NCI-H2107 treated with DMSO at 0.1 percent for 48 hours (cell line): ENCODE results near the gene SIRT3.

ENCODE experiments used
- DNase-seq: peaks from one replicate; lab custom pipeline; 2025; ENCODE audit not compliant: unreplicated experiment; lab: John Stamatoyannopoulos, UW

The SIRT3 gene

DNA sequence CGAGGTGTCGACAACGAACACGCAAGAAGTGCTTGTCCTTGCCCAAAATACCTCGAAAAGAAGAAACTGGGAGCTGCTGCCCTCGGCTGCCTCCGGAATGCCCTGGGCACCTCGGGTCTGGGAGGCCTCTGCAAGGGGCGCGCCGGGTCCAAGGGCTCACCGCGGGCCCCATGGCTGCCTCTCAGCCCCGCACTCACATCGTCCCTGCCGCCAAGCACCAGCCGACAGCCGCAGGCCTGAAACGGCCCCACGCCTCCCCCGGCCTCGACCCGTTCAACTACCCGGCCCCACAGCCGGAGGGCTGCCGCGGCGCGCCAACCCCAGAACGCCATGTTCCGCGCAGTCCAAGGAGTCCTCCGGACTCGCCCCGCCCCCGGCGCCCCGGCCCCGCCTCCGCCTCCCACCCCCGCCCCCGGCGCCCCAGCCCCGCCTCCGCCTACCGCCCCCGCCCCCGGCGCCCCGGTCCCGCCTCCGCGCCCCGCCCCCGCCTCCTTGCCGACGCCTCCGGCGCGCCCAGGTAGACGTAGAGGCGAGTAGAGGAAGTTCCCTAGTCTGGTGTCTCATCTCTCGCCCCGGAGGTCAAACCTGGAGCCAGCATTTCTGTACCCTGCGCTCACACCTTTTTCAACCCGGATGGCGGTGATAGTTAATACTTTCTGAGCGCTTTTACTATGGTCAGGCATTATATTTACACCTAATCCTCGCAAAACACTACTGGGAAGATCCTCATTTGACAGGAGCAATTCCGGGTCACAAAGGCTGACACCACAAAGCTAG, at the start of gene SIRT3:
SIRT3 (minus strand) TSS at position 346 of the 777 bp plus-strand sequence; CDS start at position 332, 14 bp downstream.
- DNase-seq: peak; percentile 59

DNA sequence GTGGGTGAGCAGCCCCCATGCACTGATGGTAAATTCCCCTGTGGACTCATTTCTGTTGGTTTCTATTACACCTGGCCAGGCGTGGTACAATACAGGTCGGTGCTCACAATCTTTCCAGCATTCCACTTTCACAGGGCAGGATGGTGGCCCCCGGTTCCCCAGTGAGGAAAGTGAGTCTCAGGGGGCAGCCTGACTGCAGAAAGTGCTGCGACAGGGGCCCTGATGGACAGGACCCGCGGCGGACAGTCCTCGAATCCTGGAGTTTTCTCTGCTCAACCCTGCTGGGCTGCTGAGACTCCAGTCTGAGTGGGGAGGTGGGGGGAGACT, 49.7 kb upstream of the SIRT3 start:
- DNase-seq: no peak

DNA sequence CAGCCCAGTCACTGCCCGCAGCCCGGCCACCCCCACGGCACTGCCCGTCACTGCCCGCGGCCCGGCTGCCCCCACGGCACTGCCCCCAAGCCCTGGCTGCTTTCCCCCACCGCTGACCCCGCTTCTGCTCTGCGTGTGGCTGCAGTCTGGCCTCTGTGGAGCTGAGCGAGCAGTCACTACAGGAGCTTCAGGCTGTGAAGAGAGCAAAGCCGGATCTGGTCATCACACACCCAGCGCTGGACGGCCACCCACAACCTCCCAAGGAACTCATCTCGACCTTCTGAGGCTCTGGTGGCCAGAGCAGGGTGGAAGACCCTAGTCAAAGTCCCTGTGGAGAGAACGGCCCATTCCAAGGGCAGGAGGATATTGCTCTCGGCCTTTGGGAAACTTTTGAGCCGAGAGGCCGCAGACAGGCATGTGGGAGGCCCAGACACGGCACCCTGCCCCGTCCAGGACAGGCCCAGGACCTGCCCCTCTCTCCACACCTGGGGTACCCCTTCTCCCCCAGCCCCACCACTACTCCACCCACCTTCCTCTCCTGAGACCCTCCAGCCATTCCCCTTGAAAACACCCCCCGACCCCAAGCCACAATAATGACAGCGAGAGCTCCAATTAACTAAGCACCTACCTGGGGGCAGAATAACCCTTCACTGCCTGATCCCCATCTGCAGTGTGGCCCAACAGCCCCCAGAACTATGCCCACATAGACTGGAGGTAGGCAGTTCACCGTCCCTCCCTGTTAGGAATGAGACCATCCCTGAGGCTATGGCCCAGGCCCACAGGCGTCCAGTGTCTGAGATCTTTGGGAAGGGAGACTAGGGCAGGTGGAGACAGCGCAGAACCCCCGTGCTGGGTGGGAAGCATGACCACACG, 49.1 kb upstream of the SIRT3 start:
- no peak for DNase-seq

DNA sequence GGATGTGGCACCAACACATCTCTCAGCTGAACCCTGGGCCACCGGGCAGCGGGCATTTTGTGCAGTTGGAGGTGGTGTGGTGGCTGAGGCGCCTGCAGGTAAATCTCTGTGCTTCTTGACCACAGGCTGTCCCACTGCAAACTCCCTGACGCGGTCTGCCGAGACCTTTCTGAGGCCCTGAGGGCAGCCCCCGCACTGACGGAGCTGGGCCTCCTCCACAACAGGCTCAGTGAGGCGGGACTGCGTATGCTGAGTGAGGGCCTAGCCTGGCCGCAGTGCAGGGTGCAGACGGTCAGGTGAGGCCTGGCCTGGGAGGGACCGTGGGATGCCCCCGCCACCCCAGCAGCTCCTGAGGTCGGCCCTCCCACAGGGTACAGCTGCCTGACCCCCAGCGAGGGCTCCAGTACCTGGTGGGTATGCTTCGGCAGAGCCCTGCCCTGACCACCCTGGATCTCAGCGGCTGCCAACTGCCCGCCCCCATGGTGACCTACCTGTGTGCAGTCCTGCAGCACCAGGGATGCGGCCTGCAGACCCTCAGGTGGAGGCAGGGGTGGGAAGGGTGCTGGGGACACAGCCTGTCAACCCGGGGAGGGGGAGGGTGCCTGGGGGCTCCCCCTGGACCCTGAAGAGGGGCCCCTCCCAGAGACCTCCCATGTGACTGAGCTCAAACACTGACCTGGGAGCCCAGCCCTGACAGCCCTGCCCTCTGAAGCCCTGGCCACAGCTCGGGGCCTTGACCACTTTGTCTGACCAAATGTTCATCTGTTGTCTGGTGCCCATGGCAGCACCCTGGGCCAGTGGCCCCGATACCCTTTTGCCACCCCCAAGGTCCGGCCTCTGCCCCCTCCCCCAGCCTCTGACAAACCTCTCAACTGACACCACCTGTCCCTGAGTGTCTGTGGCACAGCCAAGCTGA, 48.2 kb upstream of the SIRT3 start:
- no peak for DNase-seq

DNA sequence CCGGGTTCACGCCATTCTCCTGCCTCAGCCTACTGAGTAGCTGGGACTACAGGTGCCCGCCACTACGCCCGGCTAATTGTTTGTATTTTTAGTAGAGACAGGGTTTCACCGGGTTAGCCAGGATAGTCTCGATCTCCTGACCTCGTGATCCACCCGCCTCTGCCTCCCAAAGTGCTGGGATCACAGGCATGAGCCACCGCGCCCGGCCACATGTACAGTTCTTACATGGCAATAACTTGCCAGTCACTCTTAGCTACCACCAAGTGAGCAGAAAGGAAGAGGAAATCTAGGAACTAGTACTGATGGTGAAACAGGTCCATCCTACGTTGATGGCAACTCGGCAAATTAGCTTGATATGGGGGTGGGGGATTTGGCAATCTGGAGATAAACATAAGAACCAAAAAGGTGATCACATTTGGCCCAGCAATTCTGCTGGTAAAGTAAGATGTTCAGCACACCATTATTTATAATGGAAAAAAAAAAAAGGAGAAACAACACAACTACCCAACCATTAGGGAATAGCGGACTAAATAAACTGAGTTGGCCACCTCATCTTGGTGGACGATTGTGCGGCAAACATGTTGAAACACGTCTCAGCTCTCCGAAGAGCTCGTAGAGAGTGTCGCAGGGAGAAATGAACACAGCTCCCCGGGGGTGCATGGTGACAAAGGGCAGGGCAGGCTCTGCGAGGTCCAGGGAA, 47.4 kb upstream of the SIRT3 start:
- no peak for DNase-seq

DNA sequence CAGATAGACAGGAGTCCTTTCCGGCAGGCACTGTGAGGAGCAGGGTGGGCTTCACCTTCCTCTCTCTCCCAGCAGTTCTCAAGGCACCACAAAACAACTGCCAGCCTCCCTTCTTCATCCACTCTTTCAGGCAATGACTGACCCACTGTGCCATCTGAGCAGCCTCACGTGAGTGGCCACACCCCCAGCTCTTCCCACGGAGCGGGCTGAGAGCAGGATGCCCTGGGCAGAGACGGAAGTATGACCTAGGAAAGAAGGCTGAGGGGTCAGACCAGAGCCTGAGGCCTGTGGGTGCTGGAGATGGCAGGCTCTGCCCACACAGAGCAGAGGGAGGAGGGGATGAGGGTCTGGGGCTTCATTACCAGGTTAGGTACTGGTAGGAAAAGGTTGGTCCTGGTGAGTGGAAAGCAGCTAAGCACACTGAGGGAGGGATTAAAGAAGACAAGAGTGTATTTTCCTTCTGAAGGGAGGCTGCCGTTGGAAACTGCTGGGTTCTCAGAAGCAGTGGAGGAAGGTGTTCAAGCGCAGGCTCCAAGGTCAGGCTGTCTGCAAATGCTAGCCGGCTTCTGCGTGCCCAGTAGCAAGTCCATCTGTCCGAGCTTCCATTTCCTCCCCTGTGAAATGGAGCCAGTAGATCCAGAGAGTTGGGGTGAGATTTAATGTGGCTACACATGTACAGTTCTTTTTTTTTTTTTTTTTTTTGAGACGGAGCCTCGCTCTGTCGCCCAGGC, 46.7 kb upstream of the SIRT3 start:
- DNase-seq: no peak

DNA sequence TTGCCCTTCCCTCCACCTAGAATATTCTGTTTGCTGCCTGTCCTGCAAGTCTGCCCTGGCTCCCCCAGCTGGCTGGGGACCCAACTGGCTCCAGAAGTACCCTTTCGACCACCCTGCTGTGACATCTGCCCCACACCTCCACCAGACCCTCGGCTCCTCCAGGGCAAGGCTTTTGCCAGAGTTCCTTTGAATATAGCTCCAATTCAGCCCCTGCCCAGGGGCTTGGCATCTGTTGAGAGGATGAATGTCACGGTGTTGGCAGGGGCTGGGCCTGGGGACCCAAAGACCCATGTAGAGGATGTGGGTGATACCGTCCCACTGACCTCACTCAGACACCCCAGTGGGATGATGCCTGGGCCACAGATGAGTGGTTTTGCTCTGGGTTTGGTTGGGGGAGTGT, 46.0 kb upstream of the SIRT3 start:
- DNase-seq: no peak

DNA sequence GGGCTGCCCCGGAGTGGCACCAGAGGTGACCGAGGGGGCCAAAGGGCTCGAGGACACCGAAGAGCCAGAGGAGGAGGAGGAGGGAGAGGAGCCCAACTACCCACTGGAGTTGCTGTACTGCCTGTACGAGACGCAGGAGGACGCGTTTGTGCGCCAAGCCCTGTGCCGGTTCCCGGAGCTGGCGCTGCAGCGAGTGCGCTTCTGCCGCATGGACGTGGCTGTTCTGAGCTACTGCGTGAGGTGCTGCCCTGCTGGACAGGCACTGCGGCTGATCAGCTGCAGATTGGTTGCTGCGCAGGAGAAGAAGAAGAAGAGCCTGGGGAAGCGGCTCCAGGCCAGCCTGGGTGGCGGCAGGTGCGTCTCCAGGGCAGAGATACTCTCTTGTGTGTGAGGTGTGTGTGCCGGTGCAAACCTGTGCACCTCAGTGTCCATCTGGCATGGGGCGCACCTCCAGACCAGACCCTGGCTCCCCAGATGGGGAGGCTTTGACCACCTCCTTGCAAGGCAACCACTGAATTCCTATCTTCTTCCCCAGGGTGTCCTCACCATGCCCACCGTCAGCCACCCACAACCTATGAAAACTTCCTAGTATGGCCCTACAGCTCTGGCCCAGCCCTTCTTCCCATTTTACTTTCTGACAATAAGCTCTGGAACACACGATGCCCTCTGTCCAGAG, 45.5 kb upstream of the SIRT3 start:
- no peak for DNase-seq

DNA sequence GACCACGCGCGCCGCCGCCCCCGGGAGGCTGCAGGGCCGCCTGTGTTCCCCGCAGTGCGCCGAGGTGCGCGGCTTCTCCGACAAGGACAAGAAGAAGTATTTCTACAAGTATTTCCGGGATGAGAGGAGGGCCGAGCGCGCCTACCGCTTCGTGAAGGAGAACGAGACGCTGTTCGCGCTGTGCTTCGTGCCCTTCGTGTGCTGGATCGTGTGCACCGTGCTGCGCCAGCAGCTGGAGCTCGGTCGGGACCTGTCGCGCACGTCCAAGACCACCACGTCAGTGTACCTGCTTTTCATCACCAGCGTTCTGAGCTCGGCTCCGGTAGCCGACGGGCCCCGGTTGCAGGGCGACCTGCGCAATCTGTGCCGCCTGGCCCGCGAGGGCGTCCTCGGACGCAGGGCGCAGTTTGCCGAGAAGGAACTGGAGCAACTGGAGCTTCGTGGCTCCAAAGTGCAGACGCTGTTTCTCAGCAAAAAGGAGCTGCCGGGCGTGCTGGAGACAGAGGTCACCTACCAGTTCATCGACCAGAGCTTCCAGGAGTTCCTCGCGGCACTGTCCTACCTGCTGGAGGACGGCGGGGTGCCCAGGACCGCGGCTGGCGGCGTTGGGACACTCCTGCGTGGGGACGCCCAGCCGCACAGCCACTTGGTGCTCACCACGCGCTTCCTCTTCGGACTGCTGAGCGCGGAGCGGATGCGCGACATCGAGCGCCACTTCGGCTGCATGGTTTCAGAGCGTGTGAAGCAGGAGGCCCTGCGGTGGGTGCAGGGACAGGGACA, 44.8 kb upstream of the SIRT3 start:
- no peak for DNase-seq

DNA sequence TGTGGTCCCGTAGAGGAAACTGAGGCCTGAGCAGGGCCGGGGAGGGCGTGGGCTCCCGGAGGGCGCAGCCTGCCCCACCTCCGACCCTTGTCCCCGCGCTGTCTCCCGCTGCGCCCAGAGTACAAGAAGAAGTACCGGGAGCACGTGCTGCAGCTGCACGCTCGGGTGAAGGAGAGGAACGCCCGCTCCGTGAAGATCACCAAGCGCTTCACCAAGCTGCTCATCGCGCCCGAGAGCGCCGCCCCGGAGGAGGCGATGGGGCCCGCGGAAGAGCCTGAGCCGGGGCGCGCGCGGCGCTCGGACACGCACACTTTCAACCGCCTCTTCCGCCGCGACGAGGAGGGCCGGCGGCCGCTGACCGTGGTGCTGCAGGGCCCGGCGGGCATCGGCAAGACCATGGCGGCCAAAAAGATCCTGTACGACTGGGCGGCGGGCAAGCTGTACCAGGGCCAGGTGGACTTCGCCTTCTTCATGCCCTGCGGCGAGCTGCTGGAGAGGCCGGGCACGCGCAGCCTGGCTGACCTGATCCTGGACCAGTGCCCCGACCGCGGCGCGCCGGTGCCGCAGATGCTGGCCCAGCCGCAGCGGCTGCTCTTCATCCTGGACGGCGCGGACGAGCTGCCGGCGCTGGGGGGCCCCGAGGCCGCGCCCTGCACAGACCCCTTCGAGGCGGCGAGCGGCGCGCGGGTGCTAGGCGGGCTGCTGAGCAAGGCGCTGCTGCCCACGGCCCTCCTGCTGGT, 44.0 kb upstream of the SIRT3 start:
- no peak for DNase-seq

DNA sequence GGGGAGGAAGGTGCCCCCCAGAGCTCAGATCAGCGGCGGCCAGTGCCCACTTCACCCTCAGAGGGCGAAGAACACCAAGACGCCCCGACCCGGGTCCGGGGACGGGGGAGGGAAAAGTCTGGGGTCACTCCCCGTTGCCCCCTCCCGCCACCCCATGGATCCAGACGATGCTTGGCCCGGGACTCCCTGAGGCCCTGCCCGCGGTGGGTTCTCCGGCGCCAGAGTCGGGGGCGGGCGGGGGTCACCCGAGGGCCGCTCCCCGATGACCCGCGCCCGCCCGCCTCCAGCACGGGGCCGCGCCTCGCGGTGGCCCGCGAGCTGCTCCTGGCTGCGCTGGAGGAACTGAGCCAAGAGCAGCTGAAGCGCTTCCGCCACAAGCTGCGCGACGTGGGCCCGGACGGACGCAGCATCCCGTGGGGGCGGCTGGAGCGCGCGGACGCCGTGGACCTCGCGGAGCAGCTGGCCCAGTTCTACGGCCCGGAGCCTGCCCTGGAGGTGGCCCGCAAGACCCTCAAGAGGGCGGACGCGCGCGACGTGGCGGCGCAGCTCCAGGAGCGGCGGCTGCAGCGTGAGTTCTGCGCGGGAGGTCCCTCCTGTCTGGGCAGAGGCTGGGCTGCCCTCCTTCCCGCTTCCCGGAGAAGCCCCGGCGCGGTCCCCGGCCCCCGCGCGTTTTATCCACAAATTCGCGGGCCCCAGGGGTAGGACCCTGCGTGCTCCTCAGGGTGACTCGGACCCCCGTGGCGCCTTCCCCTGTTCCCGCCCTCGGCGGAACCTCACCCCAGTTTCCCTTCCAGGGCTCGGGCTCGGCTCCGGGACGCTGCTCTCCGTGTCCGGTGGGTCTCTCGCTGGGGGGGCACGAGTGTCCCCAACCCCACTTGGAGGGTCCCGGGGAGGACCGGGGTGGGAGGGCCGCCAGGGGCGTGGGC, 43.2 kb upstream of the SIRT3 start:
- DNase-seq: no peak

DNA sequence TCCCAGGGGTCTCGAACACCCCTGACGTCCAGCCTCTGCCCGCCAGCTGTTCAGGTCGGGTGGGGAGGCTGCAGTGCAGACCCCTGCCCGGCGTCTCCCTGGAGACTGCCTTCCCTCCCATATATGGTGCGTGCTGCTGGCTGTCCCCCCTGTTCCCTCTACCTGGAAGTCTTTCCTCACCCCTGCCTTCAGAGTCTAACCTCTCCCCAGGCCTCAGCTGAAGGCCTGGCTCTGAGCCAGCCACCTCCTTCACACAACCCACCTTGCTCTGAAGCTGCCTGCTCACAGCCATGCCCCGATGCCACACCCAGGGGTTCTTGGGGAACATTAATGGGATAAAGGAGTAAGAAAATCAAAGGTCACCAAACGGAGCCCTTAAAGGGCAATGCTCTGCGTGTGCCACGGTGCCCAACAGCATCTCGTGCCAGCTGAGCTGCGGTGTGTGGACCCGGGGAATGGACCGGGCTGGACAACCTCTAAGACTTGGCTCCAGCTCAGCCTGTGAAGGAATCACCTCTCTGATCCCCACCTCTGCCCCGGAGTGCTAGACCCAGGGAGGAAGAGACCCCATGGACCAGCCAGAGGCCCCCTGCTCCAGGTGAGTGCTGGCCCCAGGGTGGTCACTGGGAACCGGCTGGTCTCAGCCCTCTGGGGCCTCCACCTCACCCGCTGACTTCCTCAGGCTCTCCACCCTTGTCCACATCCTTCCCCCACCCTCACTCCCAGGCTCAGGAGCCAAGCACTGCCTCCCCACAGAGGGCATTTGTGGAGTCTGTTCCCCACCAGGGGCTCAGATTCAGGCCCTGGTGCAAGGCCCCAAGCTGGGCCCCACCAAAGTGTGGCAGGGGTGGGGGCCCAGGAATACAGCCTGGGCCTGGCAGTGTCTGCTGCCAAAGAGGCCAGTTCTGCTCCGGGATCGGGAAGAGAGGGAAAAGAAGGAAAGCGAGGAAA, 42.1 kb upstream of the SIRT3 start, which contains the start of gene NLRP6:
NLRP6 (plus strand) TSS at position 407 of the 951 bp plus-strand sequence; CDS start at position 570, 163 bp downstream.
- DNase-seq: no peak

DNA sequence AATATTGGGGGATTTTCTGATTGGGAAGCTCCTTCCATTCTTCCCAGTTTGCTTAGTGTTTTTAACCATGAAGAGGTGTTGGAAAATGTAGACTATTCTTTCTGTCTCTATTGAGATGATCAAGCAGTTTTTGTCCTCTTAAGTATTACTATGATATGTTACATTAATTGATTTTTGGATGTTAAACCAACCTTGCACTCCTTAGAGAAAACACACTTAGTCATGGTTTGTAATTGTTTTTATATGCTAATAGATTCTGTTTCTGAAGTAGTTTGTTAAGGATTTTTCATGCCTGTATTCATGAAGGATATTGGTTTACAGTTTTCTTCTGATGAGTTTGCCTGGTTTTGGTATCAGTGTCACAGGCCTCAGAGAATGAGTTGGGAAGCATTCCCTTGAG, 40.1 kb upstream of the SIRT3 start:
- DNase-seq: no peak

DNA sequence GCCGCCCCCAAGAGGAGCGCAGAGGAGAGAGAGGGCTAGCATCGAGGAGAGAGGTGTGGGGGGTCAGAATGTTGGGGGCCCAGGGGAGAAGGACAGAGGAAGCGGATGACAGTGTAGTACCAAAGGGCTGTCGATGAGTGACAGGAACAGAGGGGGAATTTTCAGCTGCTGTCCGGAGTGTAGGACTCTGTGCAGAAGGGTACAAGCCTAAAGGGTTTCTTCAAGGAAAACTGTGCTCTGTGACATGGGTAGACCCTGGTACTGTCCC, 36.7 kb upstream of the SIRT3 start:
- DNase-seq: no peak

DNA sequence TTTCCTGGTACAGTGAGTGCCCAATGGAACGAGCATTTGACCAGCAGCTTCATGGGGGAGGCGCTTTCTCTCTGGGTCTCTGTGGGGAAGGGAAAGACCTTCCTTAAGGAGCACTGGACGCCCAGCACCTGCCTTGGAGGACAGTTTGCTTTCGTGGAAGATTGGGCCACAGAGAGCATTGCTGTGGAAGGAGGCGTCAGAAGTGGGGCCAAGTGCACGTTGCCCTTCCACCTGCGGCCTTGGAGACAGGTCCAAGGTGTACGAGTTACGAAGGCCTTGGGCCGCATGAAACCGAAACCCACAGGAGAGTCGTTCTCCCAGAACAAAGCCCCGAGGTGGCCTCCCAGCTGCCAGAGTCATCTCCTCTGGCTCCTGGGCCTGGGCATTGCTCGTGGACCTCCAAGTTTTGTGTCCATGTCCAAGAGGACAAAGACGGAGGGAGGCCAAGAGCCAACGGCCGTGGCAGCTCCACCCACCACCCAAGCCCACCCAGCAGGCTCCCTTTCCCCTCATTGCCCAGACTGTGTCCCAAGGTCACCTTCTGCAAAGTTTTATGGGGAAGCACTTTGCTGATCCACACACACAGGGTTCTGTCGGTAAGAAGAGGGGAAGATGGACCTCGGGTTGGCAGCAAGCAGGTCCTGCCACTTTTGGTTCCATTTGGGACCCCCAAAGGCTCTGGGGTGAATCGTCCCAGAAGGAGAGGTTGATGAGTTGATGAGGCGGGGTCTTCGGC, 36.2 kb upstream of the SIRT3 start:
- no peak for DNase-seq
